NCI-H510A treated with DMSO at 0.1 percent for 48 hours (cell line): ENCODE data around the gene TEF.
A peak's percentile ranks its signal among the peaks of the same experiment; 100 is the strongest.
"Not testable (repeated sequence)": the region's sequence is repeated elsewhere in the genome, so short reads cannot be mapped to it uniquely, and the experiment has no call there.

ENCODE experiments used
- DNase-seq: peaks from one replicate; lab custom pipeline; 2025; lab: John Stamatoyannopoulos, UW

TEF gene

DNA sequence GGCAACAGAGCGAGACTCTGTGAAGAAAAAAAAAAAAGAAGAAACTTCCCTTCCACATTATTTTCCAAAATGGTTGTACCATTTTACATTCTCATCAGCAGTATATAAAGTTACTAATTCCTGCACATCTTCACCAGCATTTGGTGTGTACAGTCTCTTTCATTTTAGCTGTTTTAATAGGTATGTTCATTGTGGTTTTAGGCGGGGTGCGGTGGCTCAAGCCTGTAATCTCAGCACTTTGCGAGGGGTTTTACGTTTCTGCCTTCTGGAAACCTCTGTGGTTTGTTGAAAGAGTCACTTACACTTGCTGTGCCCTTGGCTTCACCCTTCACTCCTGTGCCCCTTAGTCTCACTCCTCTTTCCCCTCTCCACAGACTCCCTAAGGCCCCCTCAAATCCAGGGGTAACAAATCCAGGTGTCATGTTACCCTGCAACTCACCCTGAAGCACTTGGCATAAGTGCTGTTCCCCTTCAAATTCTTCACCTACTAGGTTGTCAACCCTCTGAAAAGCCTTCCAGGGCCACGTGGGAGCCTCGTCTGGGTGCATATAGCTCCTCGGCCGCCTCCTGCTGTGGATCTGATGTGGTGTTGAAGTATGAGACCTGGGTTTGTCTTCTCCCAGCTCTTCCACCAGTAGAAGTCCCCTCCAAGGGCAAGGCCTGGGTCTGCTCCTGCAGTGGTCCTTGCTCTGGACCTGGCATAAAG is 44.1 kb downstream of the TEF start:
- no peak for DNase-seq

DNA sequence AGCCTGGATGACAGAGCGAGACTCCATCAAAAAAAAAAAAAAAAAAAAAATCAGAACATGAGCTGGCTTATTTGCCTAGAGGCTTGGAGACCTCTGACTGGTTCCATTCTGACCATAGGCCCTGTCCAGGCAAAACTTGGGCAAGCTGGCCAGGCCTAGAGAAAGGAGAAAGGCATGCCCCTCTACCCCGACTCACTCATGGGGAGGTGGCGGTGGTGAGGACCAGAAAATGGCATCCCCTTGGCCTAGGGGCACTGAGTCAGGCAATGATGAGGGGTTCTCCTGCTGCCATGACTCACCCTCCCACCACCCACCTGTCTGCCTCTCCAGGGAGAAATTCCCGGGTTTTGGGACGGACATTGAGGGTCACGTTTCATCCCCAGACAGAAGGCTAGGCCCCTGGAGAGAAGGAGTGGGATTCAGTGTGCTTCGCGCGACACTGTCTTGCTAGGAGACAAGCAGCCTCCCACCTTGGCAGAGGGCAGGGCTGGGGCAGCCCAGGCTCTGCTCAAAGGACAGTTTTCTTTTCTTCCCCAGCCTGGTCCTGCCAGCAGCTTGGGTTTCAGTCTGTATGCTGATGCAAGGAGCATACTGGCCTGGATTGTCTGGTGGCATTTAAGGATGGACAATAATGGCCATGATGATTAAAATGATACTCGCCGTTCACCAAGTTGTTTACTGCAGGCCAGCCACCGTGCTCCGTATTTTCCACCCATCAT is 47.6 kb downstream of the TEF start:
- no peak for DNase-seq

DNA sequence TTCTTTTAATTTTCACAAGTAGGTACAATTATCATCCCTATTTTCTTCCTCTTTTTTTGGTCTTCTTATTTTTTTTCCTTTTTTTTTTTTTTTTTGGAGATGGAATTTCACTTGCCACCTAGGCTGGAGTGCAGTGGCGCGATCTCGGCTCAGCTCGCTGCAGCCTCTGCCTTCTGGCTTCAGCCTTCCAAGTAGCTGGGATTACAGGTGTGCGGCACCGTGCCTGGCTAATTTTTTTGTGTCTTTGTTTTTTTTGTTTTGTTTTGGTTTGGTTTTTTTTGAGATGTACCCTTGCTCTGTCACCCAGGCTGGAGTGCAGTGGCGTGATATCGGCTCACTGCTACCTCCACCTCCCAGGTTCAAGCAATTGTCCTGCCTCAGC is 48.2 kb downstream of the TEF start:
- DNase-seq: no peak

DNA sequence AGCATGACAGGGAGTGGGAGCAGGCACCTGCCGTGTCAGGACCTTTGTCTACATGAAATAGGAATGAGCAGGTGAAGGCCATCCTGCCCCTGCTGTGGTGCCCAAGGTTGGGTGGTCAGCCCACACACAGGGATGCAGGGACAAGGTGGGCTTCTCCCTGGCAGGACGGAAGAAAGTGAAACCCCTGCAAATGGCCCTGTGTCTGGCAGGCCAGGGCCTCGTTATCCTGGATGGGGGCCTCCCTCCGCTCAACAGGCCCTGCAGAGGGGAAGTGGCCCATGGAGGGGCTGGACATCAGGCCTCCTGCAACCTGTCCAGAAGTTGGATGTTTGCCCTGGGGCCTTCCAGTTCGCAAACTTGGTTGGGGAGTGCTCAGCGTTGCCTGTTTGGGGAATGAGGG is 49.9 kb downstream of the TEF start:
- DNase-seq: no peak

DNA sequence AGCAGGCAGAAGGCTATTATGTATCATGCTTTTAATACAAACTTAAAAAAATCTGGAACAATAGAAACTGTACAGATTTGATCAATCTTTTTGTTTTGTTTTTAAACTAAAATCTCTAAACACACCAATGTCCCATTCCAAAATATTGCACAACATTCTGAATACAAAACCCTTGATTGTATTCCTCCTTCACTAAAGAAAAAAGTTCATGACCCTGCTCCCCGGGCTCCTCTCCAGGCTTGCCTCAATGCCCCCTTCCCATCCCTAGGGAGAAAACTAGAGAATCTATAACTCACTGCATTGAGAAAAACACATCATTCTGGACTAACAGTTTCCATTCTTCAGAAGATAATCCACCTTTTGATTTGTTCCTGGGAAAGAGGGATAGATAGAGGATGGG is 51.7 kb downstream of the TEF start:
- DNase-seq: not testable (repeated sequence)

DNA sequence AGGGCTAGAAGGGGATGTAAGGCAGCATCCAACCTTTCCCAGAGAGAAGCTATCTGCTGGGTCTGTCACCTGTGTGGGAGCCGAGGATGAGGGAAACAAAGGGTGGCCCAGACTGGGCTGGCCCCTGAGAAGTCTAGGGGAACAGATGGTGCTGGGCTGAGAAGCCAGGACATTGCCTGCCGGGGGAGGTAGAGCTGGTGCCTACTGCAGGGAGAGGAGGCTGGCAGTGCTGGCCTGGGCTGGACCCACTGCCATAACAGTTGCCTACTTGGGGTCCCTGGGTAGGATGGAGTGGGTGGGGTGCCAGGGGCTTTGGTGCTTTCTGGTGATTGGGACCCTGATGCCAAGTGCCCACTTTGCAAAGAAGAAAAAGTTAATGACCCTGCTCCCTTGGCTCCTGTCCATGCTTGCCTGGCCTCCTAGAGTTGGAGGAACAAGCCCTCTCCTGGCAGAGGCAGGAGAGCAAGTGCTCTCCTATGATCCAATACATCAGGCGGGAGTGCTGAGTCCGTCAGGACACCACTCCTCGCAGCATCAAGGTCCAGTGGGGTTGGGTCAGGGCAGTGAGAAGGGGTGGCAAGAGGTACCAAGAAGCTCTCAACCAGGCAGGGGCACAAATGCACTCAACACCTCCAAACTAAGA is 52.7 kb downstream of the TEF start:
- DNase-seq: not testable (repeated sequence)

DNA sequence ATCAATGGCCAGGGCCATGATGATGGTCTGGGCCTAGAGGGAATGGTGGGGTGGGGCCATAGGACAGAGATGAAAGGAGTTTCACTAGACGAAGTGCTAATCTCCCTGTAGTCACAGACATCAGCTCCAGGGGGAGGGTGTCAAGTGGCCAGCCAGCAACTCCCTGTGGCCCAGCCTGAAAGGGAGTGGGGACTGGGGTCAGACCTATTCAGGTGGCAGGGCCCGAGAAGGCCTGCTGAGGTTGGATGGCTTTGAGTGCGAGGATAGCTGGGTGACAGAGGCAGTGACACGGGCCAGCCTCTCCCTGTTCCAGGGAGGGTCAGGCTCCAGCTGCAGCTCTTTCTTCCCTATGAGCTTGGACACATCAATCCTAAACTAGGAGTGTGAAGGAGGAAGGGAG is 53.8 kb downstream of the TEF start:
- DNase-seq: no peak

DNA sequence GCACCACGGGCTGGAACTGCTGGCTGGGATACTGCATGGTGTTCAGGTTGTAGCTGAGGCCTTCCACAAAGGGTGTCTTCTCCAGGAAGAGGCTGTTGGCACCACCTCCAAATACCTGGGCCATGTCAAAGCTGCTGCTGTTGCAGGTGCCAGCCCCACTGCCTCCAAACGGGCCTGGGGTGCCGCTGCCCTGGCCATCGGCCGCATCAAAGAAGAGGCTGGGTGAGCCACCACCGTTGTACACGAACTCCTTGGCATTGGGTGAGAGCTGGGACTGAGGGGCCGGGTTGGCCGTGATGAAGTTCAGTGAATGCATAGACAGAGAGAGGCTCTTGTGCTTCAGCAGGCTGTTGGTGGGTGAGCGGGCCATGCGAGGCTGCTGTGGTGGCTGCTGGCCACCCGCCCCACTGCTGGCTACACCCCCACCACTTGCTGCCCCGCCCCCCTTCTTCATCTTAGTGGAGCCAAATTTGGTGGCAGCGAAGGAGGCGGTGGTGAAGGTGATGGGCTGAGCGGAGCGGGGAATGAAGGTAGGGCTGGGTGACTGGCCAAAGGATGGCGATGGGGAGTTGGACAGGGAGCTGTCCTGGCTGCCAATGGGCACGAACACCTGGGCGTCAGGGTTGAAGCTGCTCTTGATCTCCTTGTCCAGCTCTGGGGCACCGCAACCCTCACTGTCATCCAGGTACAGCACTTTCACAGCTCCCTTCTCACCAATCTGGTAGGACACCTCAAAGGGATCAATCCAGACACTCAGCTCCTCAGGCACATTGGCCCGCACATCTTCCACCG is 54.8 kb downstream of the TEF start:
- DNase-seq: no peak

DNA sequence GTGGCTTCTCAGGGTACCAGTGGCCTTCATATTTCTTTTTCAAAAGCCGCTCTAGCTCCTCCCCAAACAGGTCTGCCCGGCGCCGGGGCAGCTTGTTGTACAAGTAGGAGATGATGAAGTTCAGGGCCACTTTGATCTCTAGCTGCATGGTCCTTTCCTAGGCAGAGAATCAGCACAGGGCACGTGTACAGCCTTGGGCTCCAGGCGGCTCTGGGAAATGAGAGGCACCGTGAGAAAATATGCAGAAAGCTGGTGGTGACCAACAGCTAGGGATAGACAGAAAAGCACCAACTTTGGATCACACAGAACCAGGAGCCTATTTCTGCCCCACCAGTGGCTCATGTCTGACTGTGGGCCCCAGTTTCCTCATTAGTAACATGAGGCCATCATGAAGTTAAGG is 55.5 kb downstream of the TEF start:
- DNase-seq: no peak

DNA sequence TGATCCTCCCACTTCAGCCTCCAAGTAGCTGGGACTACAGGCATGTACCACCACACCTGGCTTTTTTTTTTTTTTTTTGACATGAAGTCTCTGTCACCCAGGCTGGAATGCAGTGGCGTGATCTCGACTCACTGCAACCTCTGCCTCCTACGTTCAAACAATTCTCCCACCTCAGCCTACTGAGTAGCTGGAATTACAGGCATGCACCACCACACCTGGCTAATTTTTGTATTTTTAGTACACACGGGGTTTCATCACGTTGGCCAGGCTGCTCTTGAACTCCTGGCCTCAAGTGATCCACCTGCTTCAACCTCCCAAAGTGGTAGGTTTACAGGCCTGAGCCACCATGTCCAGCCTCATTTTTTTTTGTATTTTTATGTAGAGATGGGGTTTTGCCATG is 58.8 kb downstream of the TEF start:
- not testable (repeated sequence) for DNase-seq

DNA sequence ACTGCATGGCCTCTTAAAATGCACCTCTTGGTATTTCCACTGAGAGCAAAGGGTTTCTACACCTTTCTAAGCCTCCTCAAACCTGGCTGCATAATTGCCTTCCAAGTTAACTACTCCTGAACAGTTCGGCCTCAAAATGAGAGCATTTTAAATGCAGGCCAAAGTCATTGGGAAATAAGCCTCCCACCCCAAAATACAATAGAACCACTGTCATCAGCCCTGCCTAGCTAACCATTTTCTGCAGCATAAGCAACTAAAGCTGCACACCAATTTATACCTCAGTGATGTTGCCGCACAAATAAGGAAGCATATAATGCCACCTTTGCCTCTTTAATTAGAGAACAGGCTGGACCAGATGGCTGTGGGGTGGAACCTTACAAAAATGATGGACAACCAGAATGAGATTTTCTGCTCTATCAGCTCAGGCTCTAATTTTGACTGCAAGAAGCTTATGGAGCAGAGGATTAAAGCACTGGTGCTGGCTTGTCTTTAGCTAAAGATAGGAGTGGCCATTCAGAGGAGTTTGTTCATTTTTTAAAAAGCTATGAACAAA is 60.6 kb downstream of the TEF start:
- DNase-seq: no peak

DNA sequence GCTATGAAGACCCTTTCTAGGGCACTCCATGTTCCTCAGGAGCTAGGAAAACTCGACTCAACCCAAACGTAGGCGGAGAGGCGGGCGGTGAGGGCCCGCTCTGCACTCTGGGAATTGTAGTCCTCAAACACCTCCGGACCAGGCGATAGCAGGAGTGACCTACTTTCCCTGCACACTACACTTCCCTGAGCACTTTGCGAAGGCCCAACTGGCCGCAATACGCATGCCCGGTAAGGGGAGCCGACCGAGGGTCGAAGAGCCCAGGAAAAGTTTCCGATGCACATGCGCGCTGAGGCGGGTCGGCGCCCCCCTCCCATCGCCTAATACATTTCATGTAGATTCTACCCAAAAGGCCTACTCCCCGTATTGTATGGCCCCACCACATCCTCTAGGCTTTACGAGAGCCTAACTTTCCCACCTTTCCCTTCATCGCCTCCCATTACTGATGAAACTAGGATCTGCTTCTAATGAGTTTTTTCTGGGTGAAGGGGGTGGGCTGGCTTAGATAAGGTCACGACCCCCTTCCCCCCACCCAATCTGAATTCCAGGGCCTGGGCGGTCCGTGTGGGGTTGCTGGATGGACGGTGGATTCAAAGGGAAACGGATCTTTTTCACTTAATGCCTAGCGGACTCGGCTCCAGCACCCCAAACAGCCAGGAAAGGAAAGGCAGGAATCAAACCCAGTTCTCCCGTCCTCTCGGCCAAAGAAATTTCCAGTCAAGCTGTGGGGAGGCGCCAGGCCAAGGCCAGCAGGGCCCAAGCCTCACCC is 62.8 kb downstream of the TEF start:
- peak; percentile 88 for DNase-seq

DNA sequence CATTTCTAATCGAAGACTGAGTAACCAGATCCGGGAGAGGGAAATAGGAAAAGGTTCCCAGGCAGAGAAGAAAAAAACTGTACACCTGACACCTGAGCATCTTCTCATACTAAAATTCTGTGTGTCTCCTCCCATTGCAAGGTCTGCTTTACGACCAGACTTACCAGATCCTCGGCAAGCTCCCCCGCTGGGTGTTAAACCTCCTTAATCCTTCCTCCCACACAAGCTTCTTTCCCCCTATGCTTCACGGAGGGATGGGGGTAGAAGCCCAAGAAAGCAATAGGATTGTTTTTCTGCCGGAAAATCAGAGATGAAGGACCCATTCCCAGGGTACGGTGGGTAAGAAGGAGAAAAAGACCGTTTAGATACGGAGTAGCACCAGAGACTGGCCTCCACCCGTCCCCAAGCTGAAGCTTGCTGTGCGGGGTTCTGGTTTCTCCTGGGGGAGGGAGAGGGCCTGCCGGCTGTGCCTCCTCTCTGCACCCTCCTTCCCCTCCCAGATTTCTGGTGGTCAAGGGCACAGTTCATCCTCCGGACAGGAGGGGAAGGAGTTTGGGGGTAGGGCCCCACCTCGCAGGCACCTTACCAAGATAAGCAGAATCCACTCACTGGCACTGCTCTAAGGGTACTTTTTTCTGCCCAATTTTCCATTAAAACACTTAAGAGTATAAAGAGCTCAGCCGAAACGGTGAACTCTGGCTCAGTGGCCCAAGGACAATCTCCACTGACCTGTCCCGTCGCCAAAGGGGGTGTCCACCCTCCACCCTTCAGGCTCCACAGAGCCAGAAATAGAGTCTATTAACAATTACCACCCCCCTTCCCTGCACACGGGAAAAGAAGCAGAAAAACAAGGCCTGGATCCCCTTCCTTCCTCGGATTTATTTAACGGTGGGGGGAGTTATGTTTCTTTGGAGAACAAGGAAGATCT is 63.7 kb downstream of the TEF start:
- DNase-seq: peak; percentile 30

DNA sequence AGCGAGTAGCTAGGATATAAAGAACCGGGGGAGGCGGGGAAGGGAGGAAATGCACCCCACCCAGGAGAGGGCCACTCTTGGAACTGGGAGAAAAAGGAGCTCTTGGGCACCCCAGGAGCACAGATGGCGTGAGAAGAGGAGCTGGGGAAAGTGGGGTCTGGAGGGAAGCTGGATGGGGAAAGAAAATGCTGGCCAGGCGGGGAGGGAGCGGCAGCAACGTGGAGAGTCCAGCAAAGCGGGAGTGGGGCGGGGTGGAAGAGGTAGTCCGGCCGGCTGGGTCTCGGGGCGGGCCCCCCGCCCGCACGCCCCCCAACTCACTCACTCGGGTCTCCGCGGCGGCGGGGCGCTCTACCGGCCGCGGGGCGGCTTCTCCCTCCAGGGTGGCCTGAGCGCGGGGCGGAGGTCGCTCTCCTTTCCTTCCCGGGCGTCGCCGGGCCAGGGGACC is 64.3 kb downstream of the TEF start:
- peak; percentile 3 for DNase-seq

DNA sequence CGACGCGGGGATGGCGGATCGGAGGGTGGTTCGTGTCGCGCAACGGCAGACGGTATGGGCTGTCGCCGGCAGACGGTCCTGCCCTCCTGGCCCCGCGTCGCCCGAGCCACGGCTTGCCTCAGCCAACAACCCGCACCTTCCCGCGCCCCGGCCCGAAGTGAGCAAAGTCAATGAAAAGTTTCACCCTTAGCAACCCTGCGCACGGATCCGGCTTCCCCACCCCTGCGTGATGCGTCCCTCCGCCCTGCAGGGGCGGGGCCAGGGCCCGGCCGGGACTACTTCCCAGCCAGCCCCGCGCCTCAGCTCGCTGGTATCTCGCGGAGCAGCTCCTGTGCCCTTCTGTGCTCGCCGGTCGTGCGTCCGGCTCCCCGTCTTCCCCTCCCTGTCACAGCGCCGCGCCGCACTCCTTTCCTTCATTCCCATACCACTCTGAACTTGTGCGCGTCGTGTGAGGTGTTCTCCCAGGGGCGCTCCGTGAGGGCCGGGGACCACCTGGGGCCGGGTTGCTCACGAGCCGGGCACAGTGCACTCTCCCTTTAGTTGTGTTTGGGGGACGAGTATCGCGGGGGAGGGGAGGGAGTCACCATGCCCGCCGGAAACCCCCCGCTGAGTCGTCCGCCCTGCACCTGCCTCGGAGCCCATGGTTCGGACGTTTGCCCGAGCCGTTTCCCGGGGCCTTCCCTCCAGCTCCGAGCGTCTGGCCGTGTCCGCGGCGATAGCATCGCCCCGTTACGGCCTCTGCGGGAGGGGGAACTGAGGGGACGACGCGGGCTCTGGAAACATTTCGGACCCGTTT is 65.1 kb downstream of the TEF start, which contains the start of gene TOB2:
Gene TOB2, minus strand, starts transcription at position 163 of the 796 bp plus-strand sequence. CDS start 9,456 bp downstream, outside the sequence.
- DNase-seq: peak; percentile 76

DNA sequence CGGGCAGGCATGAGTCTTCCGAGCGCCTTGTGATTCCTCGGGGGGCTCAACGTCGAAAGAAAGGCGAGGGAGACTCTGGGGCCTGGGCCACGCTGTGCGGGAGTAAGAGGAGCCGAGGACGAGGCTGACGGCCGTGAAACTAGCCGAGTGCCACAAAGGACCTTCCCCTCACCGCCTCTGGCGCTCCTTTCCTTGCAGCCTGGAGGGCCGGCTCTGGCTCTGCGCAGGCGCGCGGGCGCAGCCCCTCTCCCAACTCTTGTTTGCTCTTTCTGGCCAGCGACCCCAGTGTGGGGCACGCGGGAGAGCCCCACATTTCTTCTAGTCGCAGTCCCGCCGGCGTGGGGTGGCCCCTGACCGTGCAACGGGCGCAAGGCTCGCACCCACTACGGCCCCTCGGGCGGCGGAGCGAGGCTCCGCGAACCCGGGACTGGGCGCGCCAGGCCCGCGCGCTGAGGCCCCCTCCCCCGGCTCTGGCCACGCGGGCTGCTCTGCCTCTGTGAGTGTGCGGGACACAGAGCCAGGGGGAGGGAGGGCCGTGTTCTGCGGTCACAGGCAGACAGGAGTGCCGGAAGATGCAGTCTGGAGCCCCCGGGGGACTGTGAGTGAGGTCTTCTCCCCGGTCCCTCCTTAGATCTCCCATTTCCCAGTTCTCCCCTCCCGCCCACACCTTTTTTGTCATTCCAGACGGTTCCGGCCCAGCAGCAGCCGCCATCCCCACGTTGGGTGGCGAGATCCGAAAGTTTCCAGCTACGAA is 65.9 kb downstream of the TEF start:
- DNase-seq: peak; percentile 45

DNA sequence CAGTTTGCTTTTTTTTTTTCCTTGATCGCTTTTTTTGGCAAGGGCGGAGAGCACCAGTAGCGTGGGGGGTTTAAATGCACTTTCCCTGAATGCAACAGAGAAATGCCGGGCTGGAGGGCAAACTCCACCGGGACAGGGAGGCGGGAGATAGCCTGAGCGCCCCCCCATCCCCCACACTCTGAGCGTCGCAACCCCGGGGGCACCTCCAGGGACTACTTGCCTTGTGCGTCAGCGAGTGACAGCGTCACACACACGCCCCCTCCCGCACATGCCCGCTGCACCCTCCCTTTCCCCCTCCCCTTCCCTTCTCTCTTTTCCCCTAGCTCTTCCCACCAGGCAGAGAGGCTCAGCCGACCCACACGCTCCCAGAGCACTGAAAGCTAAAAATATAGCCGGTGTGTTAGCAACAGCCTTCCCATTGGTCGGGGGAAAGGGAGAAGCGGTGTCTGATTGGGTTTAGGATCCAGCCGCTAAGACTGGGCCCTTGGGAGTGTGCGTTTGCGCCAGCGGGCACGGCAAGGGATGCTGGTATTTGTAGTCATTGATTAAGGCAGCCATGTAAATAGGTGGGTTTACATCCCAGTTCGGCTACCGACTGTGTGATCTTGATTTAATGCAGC is 66.6 kb downstream of the TEF start:
- peak; percentile 95 for DNase-seq
